Caki2 (cell line): ENCODE data around the gene FAT2. TPM values are rescaled to one million over a fixed set of nuclear protein-coding genes. Genes with fewer than 3 reads are reported as not detected.

Experiments used
- DNase-seq: peaks from one replicate; pipeline ENCODE4 v3.0.0-alpha.2; 2015; ENCODE audit warnings: low read depth
- in situ Hi-C: cut with HindIII; loops from 2 replicates; pipeline ENCODE4 v1.10.0; 2016; ENCODE audit warnings: low sequenced_read_pairs, low pct_unique_long_range_greater_than_20kb, mixed read lengths
- total RNA-seq: library from RNA; depleted of rRNA; stranded (reverse); fragments of >200 nt; shearing (Covaris generic); gene quantifications from 2 replicates; pipeline ENCODE4 v1.2.3, GENCODE V29; 2014; ENCODE audit warnings: low replicate concordance; rRNA removed

FAT2 gene, protein sequence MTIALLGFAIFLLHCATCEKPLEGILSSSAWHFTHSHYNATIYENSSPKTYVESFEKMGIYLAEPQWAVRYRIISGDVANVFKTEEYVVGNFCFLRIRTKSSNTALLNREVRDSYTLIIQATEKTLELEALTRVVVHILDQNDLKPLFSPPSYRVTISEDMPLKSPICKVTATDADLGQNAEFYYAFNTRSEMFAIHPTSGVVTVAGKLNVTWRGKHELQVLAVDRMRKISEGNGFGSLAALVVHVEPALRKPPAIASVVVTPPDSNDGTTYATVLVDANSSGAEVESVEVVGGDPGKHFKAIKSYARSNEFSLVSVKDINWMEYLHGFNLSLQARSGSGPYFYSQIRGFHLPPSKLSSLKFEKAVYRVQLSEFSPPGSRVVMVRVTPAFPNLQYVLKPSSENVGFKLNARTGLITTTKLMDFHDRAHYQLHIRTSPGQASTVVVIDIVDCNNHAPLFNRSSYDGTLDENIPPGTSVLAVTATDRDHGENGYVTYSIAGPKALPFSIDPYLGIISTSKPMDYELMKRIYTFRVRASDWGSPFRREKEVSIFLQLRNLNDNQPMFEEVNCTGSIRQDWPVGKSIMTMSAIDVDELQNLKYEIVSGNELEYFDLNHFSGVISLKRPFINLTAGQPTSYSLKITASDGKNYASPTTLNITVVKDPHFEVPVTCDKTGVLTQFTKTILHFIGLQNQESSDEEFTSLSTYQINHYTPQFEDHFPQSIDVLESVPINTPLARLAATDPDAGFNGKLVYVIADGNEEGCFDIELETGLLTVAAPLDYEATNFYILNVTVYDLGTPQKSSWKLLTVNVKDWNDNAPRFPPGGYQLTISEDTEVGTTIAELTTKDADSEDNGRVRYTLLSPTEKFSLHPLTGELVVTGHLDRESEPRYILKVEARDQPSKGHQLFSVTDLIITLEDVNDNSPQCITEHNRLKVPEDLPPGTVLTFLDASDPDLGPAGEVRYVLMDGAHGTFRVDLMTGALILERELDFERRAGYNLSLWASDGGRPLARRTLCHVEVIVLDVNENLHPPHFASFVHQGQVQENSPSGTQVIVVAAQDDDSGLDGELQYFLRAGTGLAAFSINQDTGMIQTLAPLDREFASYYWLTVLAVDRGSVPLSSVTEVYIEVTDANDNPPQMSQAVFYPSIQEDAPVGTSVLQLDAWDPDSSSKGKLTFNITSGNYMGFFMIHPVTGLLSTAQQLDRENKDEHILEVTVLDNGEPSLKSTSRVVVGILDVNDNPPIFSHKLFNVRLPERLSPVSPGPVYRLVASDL (N-terminal part only)
- total RNA-seq: 0.27 and 0.84 TPM in 2 replicates

DNA sequence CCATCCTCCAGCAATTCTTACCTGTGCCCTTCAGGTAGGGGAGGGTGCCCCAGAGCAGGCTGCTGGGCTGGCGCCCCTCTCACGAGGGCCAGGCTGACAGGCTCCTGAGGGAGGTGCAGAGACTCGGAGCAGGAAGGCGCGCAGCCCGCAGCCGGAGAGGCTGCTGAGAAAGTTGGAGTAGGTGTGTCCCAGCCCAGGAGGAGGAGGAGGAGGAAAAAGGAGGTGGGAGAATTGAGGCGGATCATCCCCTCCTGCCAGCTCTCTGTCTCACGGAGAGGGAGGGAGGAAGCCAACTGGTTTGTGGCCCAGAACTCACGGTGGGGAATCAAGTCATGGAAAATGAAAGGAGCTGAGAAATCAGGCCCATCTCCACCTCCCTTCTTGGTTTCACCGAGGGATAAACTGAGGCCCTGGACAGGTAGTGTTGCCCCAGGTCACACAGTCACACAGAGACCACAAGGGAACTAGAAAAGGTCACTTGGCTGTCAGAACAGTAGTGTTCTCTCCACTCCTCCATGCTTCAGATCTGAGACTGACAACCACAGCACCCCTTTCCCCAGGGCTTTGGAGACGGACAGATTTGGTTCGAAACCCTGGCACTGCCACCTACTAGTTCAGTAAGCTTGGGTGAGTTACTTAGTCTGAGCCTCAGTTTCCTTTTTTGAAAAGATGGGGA is at the start of gene FAT2:
FAT2 (minus strand) TSS at position 188 of the 676 bp plus-strand sequence. CDS start 22,400 bp downstream, outside the sequence.
- in situ Hi-C loops: no loop called here

DNA sequence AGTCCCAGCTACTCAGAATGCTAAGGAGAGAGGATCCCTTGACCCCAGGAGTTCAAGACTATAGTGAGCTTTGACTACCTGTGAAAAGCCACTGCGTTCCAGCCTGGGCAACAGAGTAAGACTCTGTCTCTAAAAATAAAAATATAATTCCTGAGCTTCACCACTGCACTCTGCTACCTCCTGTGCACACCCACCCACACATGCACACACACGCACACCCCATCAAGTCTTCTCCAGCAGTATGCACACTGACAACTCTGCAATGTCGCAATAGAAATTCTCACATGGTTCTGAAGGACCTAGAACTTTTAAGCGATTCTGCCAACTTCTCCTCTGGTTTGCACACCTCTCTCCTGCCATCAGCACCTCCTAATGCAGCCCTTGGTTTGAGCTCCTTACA is 47.5 kb upstream of the FAT2 start:
- in situ Hi-C loops: no loop called here
- DNase-seq: no peak

More for the DNA sequence above, at the start of gene FAT2:
- DNase-seq: no peak

DNA sequence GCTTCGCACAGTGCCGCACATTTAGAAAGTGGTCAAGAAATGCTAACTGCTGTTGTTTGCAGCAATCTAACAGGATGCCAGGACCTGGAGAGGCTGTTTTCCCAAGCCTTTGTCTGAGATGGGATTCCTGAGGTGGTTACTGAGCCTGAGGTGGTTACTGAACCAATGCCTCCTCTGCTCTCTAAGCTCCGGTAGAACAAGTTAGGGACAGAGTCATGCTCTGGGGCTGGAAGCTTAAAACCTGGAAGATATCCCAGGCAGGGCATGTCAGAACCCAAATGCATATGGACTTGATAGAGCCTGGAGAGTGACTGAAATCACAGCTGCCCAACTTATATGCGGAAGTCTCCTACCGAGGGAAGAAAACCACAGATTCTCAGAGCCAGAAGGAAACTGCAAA is 46.5 kb upstream of the FAT2 start:
- DNase-seq: no peak
- in situ Hi-C loops: no loop called here

DNA sequence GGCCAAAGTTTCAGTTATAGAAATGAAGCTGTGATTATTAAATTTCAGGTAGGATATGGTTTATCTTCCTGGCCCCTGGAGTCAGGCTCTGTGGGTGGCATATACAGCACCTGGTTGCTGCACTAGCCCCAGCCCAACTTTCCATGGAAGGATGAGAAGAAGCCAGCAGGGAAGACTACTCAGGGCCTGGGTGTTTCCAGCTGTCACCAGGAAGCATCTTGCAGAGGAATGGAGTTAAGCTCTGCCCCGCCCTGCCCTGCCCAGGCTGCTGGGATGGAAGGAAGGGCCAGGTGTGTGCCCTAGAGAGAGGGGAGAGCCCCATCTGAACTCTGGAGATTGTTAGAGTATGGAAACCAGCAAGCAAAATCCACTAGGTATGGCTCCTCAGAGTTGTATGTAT is 42.8 kb upstream of the FAT2 start:
- in situ Hi-C loops: no loop called here
- DNase-seq: no peak

DNA sequence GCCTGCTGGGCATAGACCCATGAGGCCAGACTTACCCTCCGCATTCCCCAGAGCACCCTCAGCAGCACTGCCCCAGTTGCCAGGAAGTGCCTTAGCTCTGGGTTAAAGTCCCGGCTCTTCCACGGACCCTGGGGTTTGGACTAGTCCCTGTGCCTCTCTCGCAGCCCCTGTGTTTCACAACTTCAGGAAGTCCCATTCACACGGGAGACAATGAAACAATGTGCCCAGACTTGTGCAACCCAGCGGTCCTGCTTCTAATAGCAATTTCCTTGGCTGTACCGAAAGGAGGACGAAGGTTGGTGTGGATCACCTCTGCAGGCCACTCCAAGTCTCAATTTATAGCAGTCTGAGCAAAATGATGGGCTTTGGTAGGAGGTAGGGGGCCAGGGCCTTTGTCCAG is 41.8 kb upstream of the FAT2 start:
- no peak for DNase-seq
- in situ Hi-C loops: no loop called here

DNA sequence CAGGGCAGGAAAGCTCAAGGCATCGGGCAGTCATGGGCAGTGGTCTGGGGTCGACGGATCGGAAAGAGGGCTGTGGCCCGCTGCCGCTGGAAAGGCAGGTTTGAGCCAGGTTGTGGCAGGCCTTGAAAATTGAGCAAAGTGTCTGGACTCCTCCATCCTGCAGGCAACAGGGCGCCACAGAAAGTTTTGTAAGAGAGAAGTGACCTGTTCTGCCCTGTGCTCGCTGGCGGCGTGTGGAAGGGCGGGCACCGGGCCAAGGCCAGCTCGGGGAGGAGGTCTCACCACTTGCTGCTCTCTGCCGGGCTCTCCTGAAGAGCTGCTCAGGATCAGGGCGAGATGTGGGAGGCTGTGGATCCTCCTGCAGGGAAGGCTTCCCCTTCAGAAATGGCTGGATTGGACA is 41.4 kb upstream of the FAT2 start:
- in situ Hi-C loops: no loop called here

DNA sequence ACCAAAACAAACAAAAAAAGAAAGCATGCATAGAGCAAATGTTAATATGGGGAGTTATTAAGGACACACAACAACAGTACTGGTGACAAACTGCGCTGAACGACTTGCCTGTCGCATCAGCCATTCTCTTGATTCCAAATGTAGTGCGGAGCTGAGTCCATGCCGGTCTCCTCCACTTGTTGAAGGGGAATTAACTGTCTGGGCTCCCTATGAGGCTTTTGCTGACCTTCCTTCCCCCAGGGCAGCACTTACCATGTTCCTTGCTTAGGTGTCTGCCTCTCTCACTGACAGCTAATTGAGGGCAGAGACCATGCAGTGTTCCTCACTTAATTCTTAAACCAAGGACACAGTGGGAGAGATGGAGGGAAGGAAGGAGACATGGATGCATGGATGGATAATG is 40.8 kb upstream of the FAT2 start:
- in situ Hi-C loops: no loop called here
- DNase-seq: no peak

More for the DNA sequence above, 41.4 kb upstream of the FAT2 start:
- DNase-seq: no peak

DNA sequence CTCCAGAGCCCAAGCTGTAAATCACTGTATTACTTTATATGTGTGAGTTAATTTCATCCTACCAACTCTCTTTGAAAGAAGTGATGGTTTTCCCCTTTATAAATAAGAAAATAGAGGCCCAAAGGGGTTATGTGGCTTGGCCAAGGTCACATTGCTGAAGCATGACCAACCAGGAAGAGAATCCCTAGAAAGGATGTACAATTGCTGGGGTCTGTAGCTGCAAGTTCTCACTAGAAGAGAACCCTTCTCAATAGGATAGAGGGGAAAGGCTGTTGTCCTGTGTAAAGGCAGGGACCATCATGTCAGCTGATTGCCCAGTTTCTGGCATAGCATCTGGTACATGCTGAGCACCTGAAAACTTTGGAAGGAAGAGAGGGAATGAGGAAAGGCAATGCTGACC is 39.0 kb upstream of the FAT2 start:
- no peak for DNase-seq
- in situ Hi-C loops: no loop called here

DNA sequence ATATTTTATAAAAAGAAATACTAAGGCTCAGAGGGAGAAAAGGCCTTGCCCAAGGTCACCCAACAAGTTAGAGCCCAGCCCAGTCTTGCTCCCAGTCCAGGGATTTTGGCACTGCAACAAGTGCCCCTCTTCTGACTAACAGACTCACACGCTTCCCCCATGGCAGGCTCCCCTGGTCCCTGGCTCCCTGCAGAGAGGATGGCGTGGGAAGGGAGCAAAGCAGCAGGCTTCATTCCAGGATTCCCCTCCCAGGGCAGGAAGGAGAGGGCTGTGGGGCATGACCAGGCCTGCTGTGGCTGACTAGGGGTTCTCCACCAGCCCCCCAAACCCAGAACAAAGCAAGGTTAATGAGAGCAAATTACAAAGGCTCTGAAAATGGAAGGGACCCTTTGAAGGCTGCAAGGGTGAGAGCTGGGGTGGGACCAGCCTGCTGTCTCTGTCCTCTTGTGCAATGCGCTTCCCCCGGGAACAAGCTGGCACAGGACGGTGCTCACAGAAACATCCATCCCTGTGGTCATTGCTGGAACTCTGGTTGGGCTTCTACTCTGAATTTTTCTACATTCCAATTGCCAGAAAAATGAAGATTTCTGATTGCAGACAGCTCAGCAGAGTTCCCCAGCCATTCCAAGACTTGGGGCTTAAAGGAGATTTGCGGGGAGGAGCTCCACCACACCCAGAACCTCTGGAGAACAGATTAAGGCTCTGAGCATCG is 37.1 kb upstream of the FAT2 start:
- DNase-seq: no peak
- in situ Hi-C loops: no loop called here

DNA sequence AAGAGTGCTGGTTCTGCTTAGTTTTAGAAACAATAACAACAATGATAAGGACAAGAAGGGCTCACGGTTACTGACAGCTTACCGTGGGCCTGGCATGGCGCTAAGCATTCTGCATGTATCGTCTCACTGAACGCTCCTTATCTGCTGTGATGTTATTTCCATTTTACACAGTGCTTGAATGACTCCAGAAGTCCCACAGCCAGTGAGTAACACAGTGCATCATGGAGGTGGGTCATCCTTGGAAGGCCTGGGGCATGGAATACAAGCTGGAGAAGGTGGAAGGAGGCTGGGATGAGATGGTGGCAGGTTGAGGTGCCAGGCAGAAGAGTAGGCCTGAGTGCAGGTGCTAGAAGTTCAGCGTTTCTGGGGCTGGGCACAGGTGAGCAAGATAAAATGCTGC is 36.5 kb upstream of the FAT2 start:
- in situ Hi-C loops: no loop called here

DNA sequence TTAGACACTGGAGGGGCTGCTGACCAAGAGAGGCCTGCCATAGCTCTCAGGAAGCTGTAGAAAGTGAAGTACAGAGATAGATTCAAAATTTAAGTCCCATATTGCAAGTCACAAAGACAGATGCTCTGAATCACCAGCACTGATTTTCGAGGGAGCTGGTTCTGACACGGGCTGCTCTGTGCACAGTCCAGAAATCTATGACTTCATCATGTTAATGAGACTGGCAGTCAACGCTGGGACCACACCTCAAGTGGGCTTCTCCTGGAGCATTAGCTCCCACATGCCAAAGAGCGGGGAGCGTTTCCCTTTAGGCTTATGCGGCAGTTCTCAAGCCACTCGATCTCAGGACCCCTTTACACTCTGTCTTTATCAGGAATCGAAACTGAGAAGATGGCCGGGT is 34.2 kb upstream of the FAT2 start:
- in situ Hi-C loops: no loop called here
- no peak for DNase-seq

More for the DNA sequence above, 36.5 kb upstream of the FAT2 start:
- DNase-seq: no peak

DNA sequence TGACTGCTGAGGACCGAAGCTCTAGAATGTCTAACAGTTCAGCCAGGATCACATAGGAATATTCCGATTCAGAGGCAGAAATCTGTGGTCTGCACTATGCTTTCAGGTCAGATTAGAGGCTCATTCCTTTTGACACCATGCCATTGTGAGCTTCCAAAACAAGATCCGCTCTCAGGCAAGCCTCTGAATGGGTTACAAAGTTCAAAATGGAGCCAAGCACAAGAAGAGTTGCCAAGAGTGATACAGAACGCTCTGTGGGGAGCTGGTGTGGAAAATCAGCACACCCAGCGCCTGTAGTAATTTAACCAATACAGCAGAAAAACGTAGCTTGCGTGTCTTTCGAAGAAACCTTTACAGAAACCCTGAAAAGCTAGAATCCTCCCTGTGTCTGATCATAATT is 33.3 kb upstream of the FAT2 start:
- in situ Hi-C loops: no loop called here
- no peak for DNase-seq

DNA sequence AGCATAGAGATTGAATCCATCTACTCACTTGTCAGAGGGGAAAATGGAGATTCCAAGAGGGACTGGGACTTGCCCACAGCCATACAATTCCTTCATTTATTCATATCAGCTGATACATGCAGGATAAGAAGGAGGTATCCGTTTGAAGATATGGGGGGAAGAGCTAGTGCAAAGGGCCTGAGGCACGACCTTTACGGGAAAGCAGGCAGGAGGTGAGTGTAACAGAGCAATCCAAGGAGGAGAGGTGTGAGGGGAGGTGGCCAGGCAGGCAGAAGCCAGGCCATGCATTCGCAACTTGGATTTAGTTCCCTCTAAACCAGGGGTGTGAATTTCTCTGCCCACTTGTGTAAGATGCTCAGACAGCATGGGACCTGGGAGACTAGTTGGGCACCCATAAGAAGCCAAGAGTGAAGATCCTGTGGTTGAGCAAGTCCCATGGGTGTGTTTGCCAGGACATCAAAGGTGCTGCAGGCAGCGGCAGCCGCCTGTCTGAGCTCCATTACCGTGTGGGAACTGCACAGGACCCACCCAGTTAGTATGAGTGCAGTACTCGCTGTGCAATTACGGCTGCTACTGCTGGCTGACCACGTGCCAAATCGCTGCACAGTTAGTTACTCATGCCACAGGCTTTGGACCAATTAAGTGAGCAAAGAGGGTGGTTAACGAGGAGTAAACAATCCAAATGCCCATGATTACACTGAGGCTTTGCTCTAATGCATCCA is 31.4 kb upstream of the FAT2 start:
- DNase-seq: no peak

DNA sequence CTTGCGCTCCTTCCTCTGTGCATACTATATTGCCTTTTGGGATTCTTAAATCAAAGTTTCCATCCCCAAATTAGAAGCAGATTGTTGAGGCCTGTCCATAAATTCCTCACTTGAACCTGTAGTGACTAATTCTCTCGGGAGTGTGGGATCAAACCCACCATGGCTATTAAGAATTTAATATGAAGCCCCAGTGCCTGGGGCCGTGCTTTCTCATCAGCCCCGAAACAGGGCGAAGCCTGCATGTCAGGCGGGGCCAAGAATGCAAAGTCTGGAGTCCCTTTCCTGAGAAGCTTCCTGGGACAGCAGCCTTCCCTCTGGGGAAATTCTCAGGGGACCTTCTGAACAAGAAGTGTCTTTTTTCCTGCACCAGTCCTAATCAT is 29.3 kb upstream of the FAT2 start:
- no peak for DNase-seq
- in situ Hi-C loops: no loop called here

More for the DNA sequence above, 31.4 kb upstream of the FAT2 start:
- in situ Hi-C loops: no loop called here

DNA sequence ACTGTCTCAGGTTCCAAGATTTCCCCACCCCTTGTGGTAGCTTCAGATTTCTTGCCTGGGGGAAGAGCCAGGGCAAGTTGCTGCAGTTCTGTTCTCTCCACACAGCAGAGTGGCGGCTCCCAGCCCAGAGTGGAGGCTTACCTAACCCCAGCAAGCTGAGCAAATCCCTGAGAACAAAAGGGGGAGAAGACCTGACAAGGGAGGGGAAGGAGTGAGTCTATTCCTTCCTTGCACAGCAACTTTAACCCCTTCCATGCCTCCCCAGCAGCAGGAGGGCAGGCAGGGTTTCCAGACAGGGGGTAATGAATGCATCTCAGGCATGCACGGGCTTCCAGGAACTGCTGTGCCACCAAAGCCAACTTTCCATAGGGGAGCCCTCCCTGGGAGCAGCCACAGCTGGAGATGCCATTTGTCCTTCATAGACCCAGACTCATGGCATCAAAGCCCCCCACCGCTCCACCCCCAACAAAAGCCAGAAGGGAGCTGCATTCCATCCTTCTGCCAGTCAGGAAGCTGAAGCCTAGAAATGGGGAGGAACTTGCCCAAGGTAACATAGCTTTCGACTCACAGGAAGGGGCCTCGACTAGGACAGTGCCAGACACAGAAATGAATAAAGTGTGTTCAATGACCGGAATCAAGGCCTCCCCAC is 28.8 kb upstream of the FAT2 start:
- no peak for DNase-seq
- in situ Hi-C loops: no loop called here

DNA sequence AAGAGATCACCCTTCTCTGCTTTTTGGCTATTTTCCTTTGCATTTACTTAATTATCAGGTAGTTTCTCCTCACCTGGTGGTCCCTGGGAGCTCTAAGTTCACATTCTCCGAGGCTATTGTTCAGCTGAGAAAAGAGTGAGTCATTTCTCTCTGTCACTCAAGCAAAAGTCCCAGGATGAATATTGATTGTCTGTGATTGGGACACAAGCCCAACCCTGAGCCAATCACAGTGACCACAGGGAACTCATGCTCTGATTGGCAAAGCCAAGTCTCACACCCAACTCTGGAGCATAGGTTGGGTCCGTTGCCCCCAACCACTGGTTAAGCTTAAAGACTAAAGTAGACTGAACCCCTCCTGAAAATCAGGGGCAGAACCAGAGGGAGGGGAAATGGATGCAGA is 27.8 kb upstream of the FAT2 start:
- no peak for DNase-seq
- in situ Hi-C loops: no loop called here
